NCI-H2196 treated with DMSO at 0.1 percent for 48 hours (cell line): ENCODE measurements around the gene SIPA1L3.
A peak's percentile ranks its signal among the peaks of the same experiment; 100 is the strongest.
"Not testable (repeated sequence)": the region's sequence is repeated elsewhere in the genome, so short reads cannot be mapped to it uniquely, and the experiment has no call there.

ENCODE experiments used
- DNase-seq: peaks from one replicate; lab custom pipeline; 2025; ENCODE audit not compliant: unreplicated experiment; lab: John Stamatoyannopoulos, UW

SIPA1L3 gene

DNA sequence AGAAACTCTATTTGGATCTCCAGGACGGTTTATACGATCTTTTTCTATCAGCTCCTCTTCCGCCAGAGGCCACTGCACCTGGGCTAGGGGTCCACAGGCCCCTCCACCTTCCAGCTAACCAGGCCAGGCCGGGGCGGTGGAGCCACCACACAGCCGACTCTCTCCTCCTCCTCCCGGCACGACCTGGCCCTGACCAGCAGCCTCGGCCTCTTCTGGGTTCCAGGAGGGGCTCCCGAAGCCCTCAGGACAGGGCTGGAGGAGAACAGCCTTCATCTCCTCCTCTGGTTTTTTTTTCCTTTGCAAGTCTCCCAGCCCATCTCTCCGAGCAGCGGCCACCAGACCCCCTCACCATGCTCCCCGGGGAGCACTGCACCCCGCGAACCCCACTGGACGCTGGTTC, 299.9 kb downstream of the SIPA1L3 start:
- DNase-seq = no peak

DNA sequence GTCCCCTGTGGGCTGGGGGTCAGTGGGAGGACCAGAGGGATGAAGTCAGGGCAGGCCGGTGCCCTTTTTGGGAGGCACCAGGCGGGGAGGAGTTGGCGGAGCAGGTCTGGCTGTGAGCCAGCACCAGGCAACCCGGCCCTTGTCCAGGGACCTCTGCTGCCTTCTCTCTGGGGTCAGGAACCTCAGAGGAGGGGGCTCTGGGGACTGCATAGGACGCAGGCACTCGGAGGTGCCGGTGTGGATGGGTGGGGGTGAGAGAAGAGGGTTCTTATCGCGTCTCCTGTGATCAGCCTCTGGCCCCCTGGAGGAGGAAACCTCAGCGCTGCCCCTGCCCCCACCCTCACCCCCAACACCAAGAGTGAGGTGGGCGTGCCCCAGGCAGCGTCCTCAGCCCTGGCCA, 300.5 kb downstream of the SIPA1L3 start:
- DNase-seq = no peak

DNA sequence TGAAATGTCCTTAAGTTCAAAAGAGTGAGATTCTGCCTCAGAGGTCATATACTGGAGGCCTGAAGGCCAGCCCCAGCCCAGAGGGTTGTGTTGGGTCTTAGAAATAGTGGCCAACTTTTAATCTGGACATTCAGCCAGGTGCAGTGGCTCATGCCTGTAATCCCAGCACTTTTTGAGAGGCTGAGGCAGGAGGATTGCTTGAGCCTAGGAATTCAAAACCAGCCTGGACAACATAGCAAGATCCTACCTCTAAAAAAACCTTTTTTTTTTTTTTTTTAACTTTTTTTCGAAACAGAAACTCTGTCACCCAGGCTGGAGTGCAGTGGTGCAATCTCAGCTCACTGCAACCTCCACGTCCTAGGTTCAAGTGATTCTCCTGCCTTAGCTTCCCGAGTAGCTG, 301.6 kb downstream of the SIPA1L3 start:
- no peak for DNase-seq

DNA sequence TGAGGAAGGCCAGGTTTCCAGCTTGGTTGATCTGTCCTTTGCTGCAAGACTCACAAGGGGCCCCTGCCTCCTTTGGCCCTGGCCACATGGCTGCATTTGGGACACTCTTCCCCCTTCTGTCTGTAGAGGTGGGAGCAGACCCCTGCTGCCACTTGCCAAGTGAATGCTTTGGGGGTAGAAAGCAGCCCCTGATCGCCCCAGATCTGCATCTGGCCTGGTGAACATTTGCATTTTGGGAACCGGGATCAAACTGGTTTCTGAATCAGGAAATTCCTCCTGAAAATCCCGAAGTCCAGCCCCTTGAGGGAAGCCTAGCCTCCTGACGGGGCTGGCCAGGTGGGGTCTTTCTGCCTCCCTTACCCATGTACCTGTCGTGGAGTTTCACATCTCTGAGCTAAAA, 302.1 kb downstream of the SIPA1L3 start:
- DNase-seq = no peak

DNA sequence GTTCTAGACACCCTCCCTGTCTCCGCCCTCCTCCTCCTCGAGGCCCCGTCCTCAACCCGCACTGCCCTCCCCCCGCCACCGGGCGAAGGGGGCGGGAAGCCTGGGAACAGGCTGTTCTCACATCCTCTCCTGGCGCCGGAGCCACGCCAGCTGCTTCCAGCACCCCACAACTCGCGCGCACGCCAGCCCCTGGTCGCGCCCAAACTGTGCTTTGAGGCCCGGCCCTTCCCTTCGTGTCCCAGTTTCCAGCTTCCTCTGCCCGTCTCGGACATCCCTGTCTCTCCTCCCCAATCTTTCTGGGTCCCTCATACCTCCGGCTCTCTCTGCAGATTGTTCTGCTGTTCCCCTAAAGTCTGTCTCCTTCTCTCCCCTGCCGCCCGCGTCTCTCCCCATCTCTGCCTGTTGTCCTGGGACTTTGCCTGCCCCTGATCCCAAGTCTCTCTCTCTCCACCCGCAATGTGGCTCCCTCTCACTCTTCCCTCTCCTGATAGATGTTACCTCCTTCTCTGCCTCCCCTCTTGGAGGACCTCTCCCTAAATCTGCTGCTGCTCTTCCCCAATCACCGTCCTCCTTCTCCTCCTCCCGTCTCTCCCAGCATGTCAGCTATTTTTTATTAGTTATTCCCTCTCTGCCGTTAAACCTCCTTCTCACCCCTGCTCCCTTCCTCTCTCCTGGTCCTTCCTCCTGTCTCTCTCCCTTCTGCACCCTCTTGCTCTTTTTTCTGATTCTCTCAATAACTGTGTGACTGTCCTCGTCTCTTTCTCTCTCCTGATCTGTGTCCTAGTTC, 302.9 kb downstream of the SIPA1L3 start:
- no peak for DNase-seq

DNA sequence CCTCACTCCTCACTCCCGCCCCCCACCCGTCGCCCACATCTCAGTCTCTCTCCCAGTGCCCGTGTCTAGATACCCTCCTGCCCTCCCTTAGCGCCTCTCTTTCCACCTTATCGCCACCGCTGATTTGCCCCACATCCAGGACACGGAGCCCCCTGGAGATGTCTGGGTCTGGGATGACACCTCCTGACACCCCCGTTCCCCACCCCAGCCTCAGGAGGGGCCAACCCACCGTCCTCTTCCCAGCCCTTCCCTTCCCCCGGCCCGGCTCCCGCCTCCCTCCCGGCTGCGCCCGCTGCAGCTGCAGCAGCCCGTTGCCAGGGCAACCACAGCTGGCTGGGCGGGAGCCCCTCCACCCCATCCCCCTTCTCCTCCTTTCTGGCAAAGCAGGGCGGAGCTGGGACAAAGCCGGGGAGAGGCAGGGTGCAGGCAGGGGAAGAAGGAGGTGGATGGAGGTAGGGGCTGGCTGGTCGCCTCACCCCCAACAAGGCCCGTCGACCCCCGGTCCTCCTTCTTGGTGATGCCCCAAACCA, 303.5 kb downstream of the SIPA1L3 start:
- DNase-seq = no peak

DNA sequence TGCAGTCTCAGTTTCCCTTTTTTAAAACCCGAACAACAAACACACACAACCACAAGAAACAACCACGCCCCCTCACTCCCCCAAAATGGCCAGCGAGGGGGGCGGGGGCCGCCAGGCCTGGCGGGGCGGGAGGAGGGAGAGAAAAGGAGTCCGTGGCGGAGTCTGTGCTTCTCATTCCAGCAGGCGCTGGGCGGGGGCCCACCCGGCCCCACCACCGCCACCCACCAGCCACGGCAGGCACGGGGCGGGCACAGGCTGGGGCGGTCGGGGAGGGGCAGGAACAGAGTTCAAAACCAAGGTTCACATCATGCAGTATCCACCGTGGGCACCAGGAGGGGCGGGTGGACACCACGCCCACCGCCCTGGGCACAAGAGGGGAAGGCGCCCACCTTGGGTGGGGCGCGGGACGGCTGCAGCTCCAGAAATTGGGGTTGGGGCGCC, 304.2 kb downstream of the SIPA1L3 start:
- DNase-seq = no peak

DNA sequence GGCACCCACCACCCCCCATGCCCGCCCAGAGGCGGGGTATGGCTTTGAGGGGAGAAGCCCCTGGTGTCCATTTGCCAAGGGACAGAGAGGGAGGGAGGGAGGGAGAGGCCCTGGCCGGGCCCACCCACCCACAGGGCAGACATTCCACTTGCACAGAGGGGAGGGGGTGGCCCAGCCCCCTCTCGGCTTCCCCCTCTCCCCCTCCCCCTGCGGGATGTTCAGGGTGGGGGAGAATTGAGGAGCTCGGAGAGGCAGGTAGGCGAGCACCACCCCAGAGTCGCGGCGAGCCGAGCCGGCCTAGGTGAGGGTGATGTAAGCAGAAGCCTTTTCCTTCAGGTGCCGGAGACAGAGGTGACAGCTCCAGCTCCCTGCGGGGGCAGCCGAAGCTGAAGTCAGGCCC, 304.8 kb downstream of the SIPA1L3 start:
- DNase-seq = no peak

DNA sequence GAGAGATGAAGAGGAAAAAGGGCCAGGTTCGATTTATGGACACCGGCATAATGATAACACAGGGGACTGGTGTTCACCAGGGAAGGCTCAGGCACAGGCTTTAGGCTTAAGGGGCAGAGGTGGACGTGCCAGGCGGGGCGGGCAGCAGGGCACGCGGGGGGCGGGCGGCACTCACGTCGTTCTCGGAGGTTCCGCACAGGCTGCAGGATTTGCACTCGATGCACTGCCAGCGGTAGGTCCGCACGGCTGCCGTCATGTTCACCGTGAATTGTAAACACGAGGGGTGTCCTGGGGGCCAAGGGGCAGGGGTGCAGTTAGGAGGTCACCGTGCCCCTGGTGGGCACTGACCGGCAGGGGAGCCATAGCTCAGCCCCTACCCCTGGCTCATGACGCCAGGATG, 306.5 kb downstream of the SIPA1L3 start:
- DNase-seq = no peak

DNA sequence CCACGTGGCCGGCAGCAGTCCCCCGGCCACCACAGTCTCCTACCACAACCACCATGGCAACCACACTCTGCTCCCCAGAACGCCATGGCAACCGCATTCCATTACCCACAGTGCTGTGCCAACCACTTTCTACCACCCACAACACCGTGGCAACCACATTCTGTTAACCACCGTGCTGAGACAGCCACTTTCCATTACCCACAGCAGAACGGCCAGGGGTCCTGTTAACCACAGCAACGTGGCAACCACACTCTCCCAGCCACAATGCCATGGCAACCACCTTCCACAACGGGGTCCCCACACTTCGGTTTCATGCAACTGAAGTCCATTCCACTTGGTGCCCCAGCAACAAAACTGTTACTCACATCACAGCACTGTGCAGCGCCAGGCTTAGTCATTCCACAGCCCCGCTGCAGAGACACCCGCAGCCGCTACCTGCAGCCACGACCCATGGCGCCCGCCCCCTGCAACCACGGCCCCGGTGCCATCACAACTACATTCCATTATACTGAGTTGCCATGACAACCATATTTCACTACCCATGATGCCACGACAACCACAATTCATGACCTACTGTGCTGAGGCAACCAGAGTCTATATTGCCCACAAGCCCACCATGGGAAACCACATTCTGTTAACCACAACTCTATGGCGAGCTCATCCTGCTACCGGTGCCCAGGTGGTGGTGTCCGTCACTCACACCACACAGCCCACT, 307.1 kb downstream of the SIPA1L3 start:
- no peak for DNase-seq

DNA sequence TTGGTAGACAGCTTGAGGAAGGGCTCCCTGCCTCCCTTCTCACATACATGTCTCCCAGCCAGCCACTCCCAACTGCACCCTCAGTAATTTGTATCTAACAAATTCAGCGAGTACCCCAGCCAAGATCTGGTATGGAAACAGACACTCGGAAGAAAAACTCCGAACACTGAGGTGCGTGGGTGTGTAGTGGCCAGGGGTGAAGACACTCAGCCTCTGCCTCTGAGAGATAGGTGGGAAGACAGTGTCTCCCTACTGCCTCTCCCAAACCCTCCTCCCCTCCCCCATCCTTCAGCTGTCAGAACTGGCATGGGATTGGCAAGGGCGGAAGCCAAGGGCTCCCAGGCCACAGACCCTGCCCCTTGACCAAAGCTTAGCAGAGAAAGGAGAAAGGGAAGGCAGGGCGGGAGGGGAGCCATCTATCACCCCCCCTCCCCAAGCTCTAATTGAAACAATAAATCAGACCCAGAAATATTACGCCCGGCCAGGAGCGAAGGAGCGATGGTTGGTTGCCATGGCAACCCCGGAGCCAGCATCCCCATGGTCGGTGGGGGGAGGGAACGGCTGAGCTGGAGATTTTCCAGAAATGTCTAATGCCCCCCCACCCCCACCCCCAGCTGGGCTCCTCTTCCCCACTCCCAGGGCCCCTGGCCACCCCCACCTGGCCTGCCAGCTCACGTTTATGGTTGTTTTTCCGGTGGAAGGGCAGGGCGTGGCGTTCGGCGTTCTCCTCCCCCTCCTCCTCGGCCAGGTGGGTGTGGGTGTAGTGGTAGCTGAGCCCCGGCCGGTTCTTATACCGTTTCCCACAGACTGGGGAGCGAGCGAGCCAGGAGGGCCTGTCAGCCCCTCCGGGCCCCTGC, 310.0 kb downstream of the SIPA1L3 start:
- DNase-seq = no peak

DNA sequence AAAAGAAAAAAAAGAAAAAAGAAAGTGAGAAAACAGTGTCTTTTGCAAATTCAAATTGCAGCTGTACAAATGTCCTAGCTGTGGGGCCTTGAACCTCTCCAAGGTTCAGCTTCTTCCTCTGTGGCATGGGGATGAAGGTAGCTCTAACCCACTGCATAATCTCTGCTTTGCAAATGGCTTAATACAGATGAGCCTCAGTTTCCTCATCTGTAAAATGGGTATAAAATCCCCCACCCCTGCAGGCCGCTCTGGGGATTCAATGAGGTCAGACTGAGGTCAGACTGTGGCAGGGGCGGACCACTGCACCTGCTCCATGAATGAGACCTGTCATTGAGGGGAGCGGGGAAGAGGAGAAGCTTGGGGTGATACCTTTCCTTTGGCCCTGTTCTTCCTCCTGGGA, 311.2 kb downstream of the SIPA1L3 start:
- DNase-seq = no peak

DNA sequence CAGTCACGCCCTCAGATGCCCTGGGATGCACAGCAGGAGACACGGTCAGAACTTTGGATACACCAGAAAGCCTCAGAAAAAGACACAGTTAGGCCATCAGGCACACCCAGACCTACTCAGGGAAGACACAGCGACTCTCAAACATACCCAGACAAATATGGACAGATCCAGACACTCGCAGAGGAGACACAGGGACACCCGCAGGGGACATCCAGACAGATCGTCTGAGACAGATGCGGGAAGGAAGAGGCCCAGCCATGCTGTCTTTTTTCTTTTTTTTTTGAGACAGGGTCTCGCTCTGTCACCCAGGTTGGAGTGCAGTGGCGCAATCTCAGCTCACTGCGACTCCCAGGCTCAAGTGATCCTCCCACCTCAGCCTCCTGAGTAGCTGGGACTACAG, 312.2 kb downstream of the SIPA1L3 start:
- no peak for DNase-seq

DNA sequence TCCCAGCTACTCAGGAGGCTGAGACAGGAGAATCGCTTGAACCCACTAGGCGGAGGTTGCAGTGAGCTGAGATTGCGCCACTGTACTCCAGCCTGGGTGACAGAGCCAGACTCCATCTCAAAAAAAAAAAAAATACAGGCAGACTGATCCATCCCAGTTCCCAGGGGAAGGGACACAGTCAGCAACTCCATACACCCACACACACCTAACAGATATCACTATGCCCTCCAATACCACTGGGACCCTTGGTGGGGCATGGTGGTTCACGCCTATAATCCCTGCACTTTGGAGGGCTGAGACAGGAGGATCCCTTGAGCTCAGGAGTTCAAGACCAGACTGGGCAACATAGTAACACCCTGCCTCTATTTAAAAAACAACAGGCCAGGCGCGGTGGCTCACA, 314.4 kb downstream of the SIPA1L3 start:
- DNase-seq = no peak

DNA sequence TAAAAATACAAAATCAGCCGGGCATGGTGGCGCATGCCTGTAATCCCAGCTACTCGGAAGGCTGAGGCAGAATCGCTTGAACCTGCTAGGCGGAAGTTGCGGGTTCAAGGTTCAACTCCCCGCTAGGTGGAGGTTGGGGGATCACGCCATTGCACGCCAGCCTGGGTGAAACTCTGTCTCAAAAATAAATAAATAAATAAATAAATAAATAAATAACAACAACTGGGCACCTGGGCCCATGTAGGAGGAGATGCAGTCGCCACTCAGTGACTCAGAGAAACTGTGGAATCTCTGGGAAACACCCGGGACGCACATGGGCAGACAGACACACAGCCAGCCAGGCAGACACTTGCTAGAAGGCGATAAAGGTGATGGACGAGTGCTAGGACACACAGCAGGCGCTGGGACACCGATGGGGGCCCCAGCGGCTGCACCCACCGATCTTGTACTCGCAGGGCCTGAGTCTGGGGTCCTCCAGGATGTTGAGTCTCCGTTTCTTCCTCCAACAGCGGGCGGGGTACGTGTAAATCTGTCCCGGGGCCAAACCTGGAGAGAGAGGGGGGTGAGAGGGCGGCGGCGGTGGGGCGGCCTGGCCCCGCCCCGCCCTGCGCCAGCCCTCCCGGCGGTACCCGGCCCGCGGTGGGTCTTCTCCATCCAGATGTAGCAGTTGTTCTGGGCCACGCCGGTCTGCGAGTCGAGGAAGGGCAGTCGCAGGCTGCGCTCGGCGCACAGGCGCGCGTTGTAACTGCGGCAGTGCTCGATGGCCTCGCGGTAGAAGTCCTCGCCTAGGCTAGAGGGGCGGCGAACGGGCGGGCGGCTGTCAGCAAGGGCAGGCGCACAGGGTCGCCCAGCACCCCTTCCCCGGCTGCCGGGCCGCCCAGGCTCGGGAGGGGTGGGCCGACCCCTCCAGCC, 315.2 kb downstream of the SIPA1L3 start:
- no peak for DNase-seq

DNA sequence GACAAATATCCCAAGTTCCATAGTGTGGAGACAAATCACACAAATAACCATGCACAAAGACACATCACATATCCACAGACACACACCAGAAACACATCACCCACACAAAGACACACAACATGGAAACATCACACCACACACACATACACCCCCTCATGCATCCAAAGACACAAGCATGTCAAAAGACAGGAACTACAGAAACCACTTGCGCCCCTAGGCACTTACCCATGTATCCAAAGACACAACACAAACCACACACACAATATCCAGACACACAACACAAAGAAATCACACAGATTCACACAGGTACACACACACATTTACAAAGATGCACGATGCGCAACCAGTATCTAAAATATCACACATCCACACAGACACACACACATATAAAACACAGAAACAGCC, 316.1 kb downstream of the SIPA1L3 start:
- no peak for DNase-seq

DNA sequence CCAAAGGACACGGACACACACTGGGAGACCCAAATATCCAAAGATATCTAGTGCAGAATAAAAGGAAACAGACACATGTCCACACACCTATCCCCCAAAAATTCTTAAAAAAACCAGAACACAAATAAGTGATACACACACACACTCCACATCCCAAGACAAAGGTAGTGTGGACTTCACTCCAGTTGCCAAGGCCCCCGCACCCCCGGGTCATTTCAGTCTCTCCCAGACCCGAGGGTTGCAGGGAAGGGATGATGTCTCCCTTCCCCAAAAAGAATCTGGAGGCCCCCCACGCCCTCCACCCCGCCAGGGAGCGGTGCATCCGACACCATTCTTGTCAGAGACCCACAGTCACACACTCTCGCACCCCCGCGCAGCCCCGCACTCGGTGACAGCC, 316.6 kb downstream of the SIPA1L3 start:
- no peak for DNase-seq

DNA sequence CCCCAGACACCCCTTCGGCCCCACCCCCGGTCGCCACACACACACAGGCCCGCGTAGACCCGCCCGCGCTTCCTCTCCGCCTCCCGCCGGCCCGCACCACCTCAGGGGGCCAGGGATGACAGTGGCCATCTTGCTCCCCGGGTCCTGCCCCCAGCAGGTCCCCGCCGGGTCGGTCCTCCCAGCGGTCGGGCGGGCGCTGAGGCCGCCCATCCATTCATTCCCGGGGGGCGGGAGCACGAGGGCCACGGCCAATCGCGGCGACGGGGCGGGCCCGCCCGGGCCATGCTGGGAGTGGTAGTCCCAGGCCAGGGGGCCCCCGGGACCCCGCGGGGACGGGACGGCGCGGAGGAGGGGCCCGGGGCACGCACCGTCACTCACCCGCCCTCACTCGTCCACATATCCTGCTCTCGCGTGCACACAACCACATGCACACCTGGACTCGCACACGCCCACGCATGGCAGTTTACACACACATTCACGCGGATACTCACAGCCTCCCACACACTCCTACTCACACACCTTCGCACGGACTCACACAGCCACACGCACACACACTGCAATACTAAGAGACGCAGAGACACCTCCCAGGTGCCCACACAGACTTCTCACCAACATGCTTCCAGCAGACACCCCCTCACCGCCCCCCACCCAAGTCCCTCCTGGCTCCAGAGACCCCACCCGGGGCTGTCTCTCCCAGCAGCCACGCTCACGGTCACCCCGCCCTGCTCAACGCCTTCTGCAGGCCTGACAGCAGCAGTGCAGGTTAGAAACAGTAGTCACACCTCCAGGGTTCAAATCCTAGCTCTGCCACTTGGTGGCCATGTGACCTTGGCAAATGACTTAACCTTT, 317.2 kb downstream of the SIPA1L3 start, which contains the start of gene DPF1:
Gene DPF1 (minus strand): TSS at position 209 of the 849 bp plus-strand sequence. CDS start 80 bp downstream, at position 129.
- peak; percentile 49 for DNase-seq

DNA sequence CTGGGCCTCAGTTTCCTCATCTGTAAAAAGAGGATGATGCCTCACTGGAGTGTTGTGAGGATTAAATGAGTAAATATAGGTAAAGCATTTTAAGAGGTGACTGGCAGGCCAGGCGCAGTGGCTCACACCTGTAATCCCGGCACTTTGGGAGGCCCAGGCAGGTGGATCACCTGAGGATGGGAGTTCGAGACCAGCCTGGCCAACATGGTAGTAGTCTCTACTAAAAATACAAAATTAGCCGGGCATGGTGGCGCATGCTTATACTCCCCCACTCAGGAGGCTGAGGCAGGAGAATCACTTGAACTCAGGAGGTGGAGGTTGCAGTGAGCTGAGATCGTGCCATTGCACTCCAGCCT, 317.8 kb downstream of the SIPA1L3 start:
- not testable (repeated sequence) for DNase-seq
